Endodermal cell (in vitro differentiated cells): ENCODE measurements around the gene MYL2. TPM values are rescaled to one million over a fixed set of nuclear protein-coding genes. Genes with fewer than 3 reads are reported as not detected.

ENCODE experiments used
- DNase-seq: peaks from one replicate; pipeline ENCODE4 v3.0.0-alpha.2; 2017
- H3K27ac ChIP-seq: 2 replicates; pipeline ENCODE4 v1.5.1; 2013; ENCODE audit warnings: mild to moderate bottlenecking, low read depth, low read length, moderate library complexity
- H3K27me3 ChIP-seq: 2 replicates; pipeline ENCODE4 v1.6.1; 2013; ENCODE audit warnings: mild to moderate bottlenecking, low read length, moderate library complexity; ENCODE audit not compliant: insufficient read depth, control insufficient read depth, poor library complexity, severe bottlenecking
- H3K36me3 ChIP-seq: 2 replicates; pipeline ENCODE4 v1.7.0; 2013; ENCODE audit warnings: mild to moderate bottlenecking, low read length, moderate library complexity; ENCODE audit not compliant: control insufficient read depth, insufficient read depth
- H3K4me1 ChIP-seq: one replicate; pipeline ENCODE4 v1.7.0; 2013; ENCODE audit warnings: low read length; ENCODE audit not compliant: control insufficient read depth, insufficient read depth
- H3K4me3 ChIP-seq: 2 replicates; pipeline ENCODE4 v1.5.1; 2013; ENCODE audit warnings: mild to moderate bottlenecking, low read length, moderate library complexity
- H3K9ac ChIP-seq: 2 replicates; pipeline ENCODE4 v1.6.1; 2013; ENCODE audit warnings: mild to moderate bottlenecking, low read length, moderate library complexity; ENCODE audit not compliant: poor library complexity, severe bottlenecking; ENCODE audit errors: extremely low read depth
- H3K9me3 ChIP-seq: 2 replicates; pipeline ENCODE4 v1.6.1; 2013; ENCODE audit warnings: mild to moderate bottlenecking, low read length, moderate library complexity; ENCODE audit not compliant: control insufficient read depth
- H3K27ac Mint-ChIP-seq: 2 replicates; pipeline ENCODE4 v1.8.0; 2020; ENCODE audit warnings: mixed read lengths
- H3K27me3 Mint-ChIP-seq: 2 replicates; pipeline ENCODE4 v1.8.0; 2021; ENCODE audit warnings: mild to moderate bottlenecking, mixed read lengths; ENCODE audit not compliant: insufficient read depth
- H3K36me3 Mint-ChIP-seq: 2 replicates; pipeline ENCODE4 v1.8.0; 2020; ENCODE audit warnings: low read depth, mixed read lengths
- H3K4me1 Mint-ChIP-seq: 2 replicates; pipeline ENCODE4 v1.8.0; 2020; ENCODE audit warnings: mixed read lengths
- H3K4me3 Mint-ChIP-seq: 2 replicates; pipeline ENCODE4 v1.8.0; 2020; ENCODE audit warnings: mild to moderate bottlenecking, moderate library complexity, mixed read lengths
- H3K9me3 Mint-ChIP-seq: 2 replicates; pipeline ENCODE4 v1.8.0; 2020; ENCODE audit warnings: mild to moderate bottlenecking, mixed read lengths
- CTCF ChIP-seq: fragments of 200-600 bp; sonication (generic); conservative IDR thresholded peaks from 2 replicates; pipeline ENCODE4 v1.5.0; 2021; ENCODE audit warnings: antibody characterized with exemption, mild to moderate bottlenecking
- WGBS, 2 experiments: methylation state at CpG; one replicate each; pipeline versions ENCODE4 v1.1.5 to v1.1.7; 2013; ENCODE audit warnings: missing lambda C conversion rate in 2 of 2, mixed read lengths in 1 of 2; ENCODE audit not compliant: insufficient coverage in 1 of 2, insufficient read length in 1 of 2; 5-methylcytosine and 5-hydroxymethylcytosine counted together
- total RNA-seq, 2 donors: library from RNA; stranded (reverse); fragmentation: NEBNext Ultra II Directional in 1 of 2; extraction: Animal tissue kit (Norgen Biotek cat#: 25700) in 1 of 2; gene quantifications; 2 replicates in 1 of 2; 3 replicates in 1 of 2; pipeline ENCODE4 v1.2.1, GENCODE V29; 2021

MYL2 gene
- total RNA-seq, 2 donors from 2014 or later, result 0.89 TPM; not detected in 1

GRCh38 chr12:110913119-110914056 is 7.0 kb downstream of the MYL2 start:
- Histone ChIP-seq H3K27me3 (no peaks in the 10 kb centered on the region), H3K36me3 (no peaks in the 10 kb centered on the region), H3K9ac (no peak overlapping the region), H3K9me3 (no peaks in the 10 kb centered on the region), H3K4me1 (no peaks in the 10 kb centered on the region), H3K4me3 (no peak overlapping the region), H3K27ac (no peak overlapping the region)
- Mint-ChIP-seq H3K36me3 (no peaks in the 10 kb centered on the region), H3K27me3 (no peaks in the 10 kb centered on the region), H3K4me1 (no peaks in the 10 kb centered on the region), H3K4me3 (no peak overlapping the region), H3K9me3 (no peaks in the 10 kb centered on the region), H3K27ac (no peak overlapping the region)
- no peak for DNase-seq
- WGBS, 2 experiments, result 93 to 95% methylated on average over 7 to 11 of the region's 14 CpGs
- no peak for TF ChIP-seq CTCF

- Mint-ChIP-seq H3K4me1 (no peaks in the 10 kb centered on the region), H3K27ac (no peak overlapping the region), H3K4me3 (no peak overlapping the region), H3K9me3 (no peaks in the 10 kb centered on the region), H3K27me3 (no peaks in the 10 kb centered on the region), H3K36me3 (no peaks in the 10 kb centered on the region)
- Histone ChIP-seq H3K4me3 (no peak overlapping the region), H3K4me1 (no peaks in the 10 kb centered on the region), H3K36me3 (no peaks in the 10 kb centered on the region), H3K27ac (no peak overlapping the region), H3K9ac (no peak overlapping the region), H3K27me3 (no peaks in the 10 kb centered on the region), H3K9me3 (no peaks in the 10 kb centered on the region)
- no peak for DNase-seq
- WGBS, 2 experiments, result 96 to 99% methylated on average over 6 of the region's 6 CpGs
- TF ChIP-seq CTCF, result no peak
Observed at GRCh38 chr12:110912263-110912662, 8.1 kb downstream of the MYL2 start.

- no peak overlapping the region for H3K27ac Mint-ChIP-seq
- DNase-seq, result no peak
Observed at GRCh38 chr12:110908377-110909152, 11.8 kb downstream of the MYL2 start.

More at GRCh38 chr12:110908377-110909152, 11.8 kb downstream of the MYL2 start:
- Mint-ChIP-seq H3K9me3 (no peaks in the 10 kb centered on the region), H3K27me3 (no peaks in the 10 kb centered on the region), H3K4me1 (no peaks in the 10 kb centered on the region), H3K4me3 (no peak overlapping the region), H3K36me3 (no peaks in the 10 kb centered on the region)
- no peak overlapping the region for H3K9ac ChIP-seq
- 65 to 88% methylated on average over 5 to 14 of the region's 14 CpGs for WGBS, 2 experiments
- H3K4me1 ChIP-seq, result no peaks in the 10 kb centered on the region
- no peaks in the 10 kb centered on the region for H3K36me3 ChIP-seq
- H3K27me3 ChIP-seq, result no peaks in the 10 kb centered on the region
- no peak overlapping the region for H3K27ac ChIP-seq
- no peak for TF ChIP-seq CTCF
- H3K9me3 ChIP-seq, result no peaks in the 10 kb centered on the region
- no peak overlapping the region for H3K4me3 ChIP-seq
